Astrocyte (in vitro differentiated cells and primary cell): Measurements from ENCODE around the gene FCER2.

Experiments
- EZH2 ChIP-seq: IDR thresholded peaks from 2 replicates; pipeline ENCODE4 v1.6.1; 2012; ENCODE audit warnings: mild to moderate bottlenecking, low read length, inconsistent platforms; ENCODE audit not compliant: insufficient read depth
- TF ChIP-seq, protein P1 (sequence below): IDR thresholded peaks from 2 replicates; pipeline ENCODE4 v1.5.1; 2011; ENCODE audit warnings: low read depth, mild to moderate bottlenecking, inconsistent platforms, low read length, moderate library complexity; ENCODE audit not compliant: insufficient read depth

DNA sequence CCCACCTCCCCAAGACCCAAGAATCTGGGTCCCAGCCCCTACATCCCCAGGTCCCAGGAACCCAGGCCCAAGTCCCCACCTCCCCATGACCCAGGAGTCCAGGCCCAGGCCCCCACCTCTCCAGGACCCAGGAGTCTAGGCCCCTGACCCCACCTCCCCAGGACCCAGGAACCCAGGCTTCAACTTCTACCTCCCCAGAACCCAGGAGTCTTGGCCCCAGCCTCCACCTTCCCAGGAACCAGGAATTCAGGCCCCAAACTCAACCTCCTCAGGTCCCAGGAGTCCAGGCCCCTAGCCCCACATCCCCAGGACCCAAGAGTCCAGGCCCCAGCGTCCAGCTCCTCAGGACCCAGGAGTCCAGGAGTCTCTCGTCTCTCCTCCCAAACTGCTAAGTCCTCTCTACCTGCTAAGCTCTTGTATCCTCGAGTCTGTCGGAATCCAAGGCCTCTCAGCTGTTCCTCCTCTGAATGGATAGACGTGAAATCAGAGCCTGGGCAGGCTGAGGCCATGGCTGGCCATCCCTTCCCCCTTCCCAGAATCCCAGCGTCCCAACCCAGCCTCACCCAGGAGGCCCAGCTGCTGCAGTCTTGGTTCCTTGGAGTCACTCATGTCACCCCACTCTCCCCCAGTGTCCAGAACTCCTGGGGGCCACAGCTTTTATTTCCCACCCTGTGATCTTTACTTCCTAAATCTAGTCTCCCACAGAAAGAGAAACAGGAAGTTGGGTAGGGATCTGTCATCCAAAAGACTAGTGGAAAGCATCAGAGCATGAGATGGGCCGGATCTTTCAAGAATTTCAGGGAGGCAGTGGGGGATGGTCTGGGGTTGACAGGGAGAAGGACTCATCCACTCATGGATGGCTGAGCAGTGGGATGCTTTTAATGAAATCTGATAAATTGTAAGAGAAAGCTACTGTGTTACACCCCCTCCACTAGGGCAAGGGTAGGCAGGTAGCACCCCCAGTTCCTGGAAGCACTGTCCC, 45.3 kb upstream of the FCER2 start, which contains the start of gene CD209:
- TF ChIP-seq, protein P1, sequence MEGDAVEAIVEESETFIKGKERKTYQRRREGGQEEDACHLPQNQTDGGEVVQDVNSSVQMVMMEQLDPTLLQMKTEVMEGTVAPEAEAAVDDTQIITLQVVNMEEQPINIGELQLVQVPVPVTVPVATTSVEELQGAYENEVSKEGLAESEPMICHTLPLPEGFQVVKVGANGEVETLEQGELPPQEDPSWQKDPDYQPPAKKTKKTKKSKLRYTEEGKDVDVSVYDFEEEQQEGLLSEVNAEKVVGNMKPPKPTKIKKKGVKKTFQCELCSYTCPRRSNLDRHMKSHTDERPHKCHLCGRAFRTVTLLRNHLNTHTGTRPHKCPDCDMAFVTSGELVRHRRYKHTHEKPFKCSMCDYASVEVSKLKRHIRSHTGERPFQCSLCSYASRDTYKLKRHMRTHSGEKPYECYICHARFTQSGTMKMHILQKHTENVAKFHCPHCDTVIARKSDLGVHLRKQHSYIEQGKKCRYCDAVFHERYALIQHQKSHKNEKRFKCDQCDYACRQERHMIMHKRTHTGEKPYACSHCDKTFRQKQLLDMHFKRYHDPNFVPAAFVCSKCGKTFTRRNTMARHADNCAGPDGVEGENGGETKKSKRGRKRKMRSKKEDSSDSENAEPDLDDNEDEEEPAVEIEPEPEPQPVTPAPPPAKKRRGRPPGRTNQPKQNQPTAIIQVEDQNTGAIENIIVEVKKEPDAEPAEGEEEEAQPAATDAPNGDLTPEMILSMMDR = no peak
- TF ChIP-seq EZH2 = no peak
